Natural killer cell treated with Interleukin-12 subunit alpha and Interleukin-12 subunit beta and Interleukin-15 and Interleukin-18, amount 100 ng/mL, for 72 hours (primary cell): Measurements from ENCODE around the gene PRKCH. TPM values are rescaled to one million over a fixed set of nuclear protein-coding genes. Genes with fewer than 3 reads are reported as not detected.
"Not testable (repeated sequence)": the region's sequence is repeated elsewhere in the genome, so short reads cannot be mapped to it uniquely, and the experiment has no call there.

ENCODE experiments used
- ATAC-seq, 2 donors: fragments of 150-1000 bp; cut with Tn5 transposase in 1 of 2; sonication (Bioruptor Pico), chemical (Tn5 transposase) in 1 of 2; 2 replicates each; pipeline ENCODE4 v1.10.0; 2021
- DNase-seq: peaks from one replicate; pipeline ENCODE4 v3.0.0; 2022; ENCODE audit warnings: low spot score
- H3K27ac Mint-ChIP-seq, 2 donors: 1 replicate in 1 of 2; 2 replicates in 1 of 2; pipeline ENCODE4 v1.8.0; 2022; ENCODE audit warnings: mixed read lengths in 2 of 2, mild to moderate bottlenecking in 1 of 2, moderate library complexity in 1 of 2
- H3K27me3 Mint-ChIP-seq, 2 donors: 1 replicate in 1 of 2; 2 replicates in 1 of 2; pipeline ENCODE4 v1.8.0; 2022; ENCODE audit warnings: mixed read lengths in 2 of 2
- H3K36me3 Mint-ChIP-seq: one replicate; pipeline ENCODE4 v1.8.0; 2022; ENCODE audit warnings: mixed read lengths
- H3K4me1 Mint-ChIP-seq, 2 donors: 1 replicate in 1 of 2; 2 replicates in 1 of 2; pipeline ENCODE4 v1.8.0; 2022; ENCODE audit warnings: low read depth in 2 of 2, mixed read lengths in 2 of 2, mild to moderate bottlenecking in 1 of 2
- H3K4me3 Mint-ChIP-seq: one replicate; pipeline ENCODE4 v1.8.0; 2022; ENCODE audit warnings: mixed read lengths
- H3K9me3 Mint-ChIP-seq: 2 replicates; pipeline ENCODE4 v1.8.0; 2022; ENCODE audit warnings: mixed read lengths
- total RNA-seq, 2 donors: library from RNA; stranded (reverse); gene quantifications; one replicate each; pipeline ENCODE4 v1.2.3, GENCODE V29; 2022

Gene PRKCH
- total RNA-seq, 2 donors from 2014 or later = 182 to 216 TPM

DNA sequence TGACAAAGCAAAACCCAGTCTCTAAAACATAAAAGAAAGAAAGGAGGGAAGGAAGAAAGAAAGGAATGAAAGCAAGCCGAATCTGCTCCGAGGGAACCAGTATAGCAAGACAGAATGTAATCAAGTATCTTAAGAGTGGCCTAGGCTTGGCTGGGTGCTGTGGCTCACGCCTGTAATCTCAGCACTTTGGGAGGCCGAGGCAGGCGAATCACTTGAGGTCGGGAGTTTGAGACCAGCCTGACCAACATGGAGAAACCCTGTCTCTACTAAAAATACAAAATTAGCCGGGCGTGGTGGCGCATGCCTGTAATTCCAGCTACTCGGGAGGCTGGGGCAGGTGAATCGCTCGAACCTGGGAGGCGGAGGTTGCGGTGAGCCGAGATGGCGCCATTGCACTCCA is 1.2 kb upstream of the PRKCH start:
- H3K4me1 Mint-ChIP-seq = peaks cover 17 to 24% of the 10 kb centered on the region in 2 donors
- not testable (repeated sequence) for H3K27ac Mint-ChIP-seq, H3K9me3 Mint-ChIP-seq, H3K4me3 Mint-ChIP-seq, ATAC-seq, H3K27me3 Mint-ChIP-seq, DNase-seq
- peaks cover 21% of the 10 kb centered on the region for H3K36me3 Mint-ChIP-seq

DNA sequence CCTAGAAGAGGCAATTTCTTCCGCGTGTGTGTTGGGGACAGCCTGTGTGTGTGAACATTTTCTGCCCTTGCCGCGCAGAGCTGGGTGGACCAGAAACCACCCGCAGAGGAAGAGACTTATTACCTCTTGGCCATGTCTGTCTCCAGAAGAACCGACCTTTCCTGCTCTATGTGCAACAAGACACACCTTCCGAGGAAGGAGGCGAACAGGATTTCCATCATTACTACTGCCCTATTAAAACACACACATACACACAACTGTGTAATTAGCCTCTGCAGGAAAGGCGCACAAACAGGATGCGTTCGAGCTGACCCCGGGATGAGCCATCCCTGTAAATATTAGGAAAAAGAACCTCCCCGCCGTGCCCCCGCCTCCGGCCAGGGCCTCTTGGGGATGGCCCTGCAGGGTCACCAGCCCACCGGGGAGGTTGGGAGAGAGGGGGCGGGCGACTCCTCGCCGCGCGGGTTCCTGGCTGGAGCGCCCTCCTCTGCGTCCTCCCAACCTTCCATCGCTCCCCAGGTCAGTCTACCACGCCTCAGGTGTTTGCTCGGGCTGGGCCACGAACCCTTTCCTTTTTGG is 484 bp upstream of the PRKCH start:
- H3K27me3 Mint-ChIP-seq = no peaks in the 10 kb centered on the region
- H3K4me3 Mint-ChIP-seq = peak overlapping the region; percentile 100
- peaks cover 23 to 31% of the 10 kb centered on the region in 2 donors for H3K4me1 Mint-ChIP-seq
- H3K9me3 Mint-ChIP-seq = no peaks in the 10 kb centered on the region
- DNase-seq = no peak
- peak overlapping the region; percentile 84 to 97 for H3K27ac Mint-ChIP-seq
- H3K36me3 Mint-ChIP-seq = peaks cover 26% of the 10 kb centered on the region
- no peak for ATAC-seq

DNA sequence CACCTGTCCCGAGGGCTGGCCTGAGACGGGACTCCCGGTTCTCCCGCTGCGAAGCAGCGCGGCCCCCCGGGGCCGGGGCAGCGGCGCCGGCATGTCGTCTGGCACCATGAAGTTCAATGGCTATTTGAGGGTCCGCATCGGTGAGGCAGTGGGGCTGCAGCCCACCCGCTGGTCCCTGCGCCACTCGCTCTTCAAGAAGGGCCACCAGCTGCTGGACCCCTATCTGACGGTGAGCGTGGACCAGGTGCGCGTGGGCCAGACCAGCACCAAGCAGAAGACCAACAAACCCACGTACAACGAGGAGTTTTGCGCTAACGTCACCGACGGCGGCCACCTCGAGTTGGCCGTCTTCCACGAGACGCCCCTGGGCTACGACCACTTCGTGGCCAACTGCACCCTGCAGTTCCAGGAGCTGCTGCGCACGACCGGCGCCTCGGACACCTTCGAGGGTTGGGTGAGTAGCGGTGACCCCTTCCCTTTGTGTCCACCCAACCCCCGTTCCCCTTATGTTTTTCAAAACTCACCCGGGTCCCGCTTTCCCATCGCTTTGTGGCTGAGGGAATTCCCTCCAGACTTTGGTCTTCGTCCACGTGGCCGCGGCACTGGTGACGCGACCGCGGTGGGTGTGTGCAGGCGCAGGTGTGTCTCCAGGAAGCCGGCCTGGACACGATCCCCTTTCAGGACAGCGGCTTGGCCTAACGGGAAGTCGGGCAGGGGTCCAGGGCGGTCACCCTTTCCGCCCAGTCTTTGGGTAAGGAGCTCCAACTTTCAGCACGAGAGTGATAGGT is 826 bp downstream of the PRKCH start:
- Mint-ChIP-seq H3K9me3 (no peaks in the 10 kb centered on the region), H3K27ac (peak overlapping the region; percentile 97 to 98), H3K36me3 (peaks cover 31% of the 10 kb centered on the region), H3K4me3 (peak overlapping the region; percentile 100), H3K27me3 (no peaks in the 10 kb centered on the region), H3K4me1 (peaks cover 34 to 44% of the 10 kb centered on the region in 2 donors)
- ATAC-seq (peak in 1 of 2 donors; percentile 14), DNase-seq (no peak)

DNA sequence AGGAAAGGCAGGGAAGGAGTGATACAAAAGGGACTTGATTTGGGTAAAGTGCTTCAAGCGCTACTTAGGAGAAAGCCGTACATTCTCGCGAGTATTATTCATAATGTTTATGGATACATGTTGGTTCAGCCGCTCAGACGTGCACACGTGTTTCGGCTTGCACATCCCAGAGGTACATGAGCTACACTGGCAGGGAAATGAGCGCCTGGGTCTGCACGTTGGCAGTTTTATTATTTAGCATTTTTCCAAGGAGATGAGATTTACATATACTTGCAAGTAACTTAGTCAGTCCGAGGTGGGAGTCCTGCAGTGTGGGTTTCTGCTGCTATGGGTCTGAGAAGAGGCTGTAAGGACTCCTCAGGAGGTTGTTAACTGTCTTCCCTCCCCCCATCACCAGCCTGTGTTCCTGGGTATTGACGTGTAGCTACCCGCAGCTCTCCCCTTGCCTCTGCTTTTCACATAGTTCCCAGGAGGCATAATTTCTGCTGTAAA is 1.5 kb downstream of the PRKCH start:
- Mint-ChIP-seq H3K27ac (peak overlapping the region; percentile 97 to 98), H3K36me3 (peaks cover 31% of the 10 kb centered on the region), H3K9me3 (no peaks in the 10 kb centered on the region), H3K27me3 (no peaks in the 10 kb centered on the region), H3K4me1 (peaks cover 40 to 50% of the 10 kb centered on the region in 2 donors), H3K4me3 (peak overlapping the region; percentile 100)
- no peak for DNase-seq
- peak in 1 of 2 donors; percentile 25 for ATAC-seq

DNA sequence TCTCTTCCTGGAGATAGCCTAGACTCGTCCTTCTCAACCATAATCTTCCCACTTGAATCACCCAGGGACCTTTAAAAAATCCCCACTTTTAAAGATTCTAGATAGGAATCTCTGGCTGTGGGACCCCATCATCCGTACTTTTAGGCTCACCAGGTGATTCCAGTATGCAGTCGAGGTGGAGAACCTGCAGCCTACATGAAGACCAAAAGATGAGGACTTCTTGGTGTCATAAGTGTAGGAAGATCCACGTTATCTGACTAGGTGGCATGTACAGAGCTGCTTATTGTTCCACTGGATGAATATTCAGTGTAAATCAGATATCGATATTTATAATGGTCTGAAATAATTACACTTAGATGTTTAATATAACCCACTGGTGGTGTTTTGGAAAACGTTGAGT is 2.6 kb downstream of the PRKCH start:
- Mint-ChIP-seq H3K4me3 (peak overlapping the region; percentile 100), H3K36me3 (peaks cover 31% of the 10 kb centered on the region), H3K4me1 (peaks cover 47 to 59% of the 10 kb centered on the region in 2 donors)

DNA sequence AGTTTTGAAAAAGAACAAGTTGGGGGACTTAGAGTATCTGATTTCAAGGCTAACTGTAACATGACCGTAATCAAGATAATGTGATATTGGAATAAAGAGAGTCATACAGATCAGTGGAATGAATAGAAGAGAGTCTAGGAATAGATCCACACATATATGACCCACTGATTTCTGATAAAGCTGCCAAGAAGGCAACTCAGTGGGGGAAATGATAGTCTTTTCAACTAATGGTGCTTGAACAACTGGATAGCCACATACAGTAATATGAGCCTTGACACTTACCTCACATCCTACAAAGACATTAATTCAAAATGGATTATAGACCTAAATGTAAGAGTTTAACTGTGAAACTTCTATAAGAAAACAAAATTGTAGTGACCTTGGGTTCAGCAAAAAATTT is 3.8 kb downstream of the PRKCH start:
- peaks cover 38% of the 10 kb centered on the region for H3K36me3 Mint-ChIP-seq
- ATAC-seq (peak in 1 of 2 donors; percentile 17), DNase-seq (no peak)
- H3K4me3 Mint-ChIP-seq = peak overlapping the region; percentile 92
- no peaks in the 10 kb centered on the region for H3K9me3 Mint-ChIP-seq
- H3K4me1 Mint-ChIP-seq = peaks cover 57 to 71% of the 10 kb centered on the region in 2 donors
- no peaks in the 10 kb centered on the region for H3K27me3 Mint-ChIP-seq
- H3K27ac Mint-ChIP-seq = peak overlapping the region; percentile 97 to 98

More for the DNA sequence above, 2.6 kb downstream of the PRKCH start:
- no peak for ATAC-seq
- H3K27ac Mint-ChIP-seq = peak overlapping the region; percentile 97 to 98
- no peaks in the 10 kb centered on the region for H3K27me3 Mint-ChIP-seq
- DNase-seq = no peak
- H3K9me3 Mint-ChIP-seq = no peaks in the 10 kb centered on the region

DNA sequence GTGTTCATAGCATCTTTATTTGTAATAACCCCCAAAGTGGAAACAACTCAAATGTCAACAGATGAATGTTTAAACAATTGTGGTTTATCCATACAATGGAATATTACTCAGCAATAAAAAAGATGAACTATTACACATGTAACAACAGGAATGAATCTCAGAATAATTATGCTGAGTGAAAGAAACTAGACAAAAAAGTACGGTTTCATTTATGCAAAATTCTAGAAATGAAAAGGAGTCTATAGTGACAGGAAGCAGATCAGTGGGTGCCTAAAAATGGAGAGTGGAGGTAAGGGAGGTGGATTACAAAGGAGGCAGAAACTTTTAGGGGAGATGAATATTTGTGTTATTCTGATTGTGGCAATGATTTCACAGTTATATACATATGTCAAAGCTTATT is 4.8 kb downstream of the PRKCH start:
- Mint-ChIP-seq H3K4me3 (peak overlapping the region; percentile 92), H3K27me3 (no peaks in the 10 kb centered on the region), H3K27ac (peak overlapping the region; percentile 97 to 98), H3K36me3 (peaks cover 38% of the 10 kb centered on the region), H3K9me3 (no peaks in the 10 kb centered on the region), H3K4me1 (peaks cover 62 to 78% of the 10 kb centered on the region in 2 donors)
- ATAC-seq = no peak
- no peak for DNase-seq

DNA sequence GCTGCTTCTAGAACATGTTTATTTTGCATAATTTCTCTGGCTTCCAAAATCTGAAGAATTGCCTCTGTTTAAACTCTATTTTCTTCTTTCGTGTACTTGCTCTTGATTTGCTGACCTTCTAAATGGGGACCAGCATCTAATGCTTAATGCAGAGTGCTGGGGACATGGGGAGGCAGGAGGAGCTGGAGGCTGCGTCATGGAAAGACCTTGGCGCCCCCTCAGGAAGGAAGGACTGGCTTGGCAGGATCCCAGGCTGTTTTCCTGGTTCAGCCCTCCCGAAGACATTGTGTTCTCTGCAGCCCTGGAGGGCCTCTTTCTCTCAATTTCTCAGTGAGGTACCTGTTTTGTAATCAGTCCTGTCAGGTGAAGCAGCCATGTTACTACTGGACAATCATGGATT is 5.5 kb downstream of the PRKCH start:
- peaks cover 65 to 83% of the 10 kb centered on the region in 2 donors for H3K4me1 Mint-ChIP-seq
- peaks cover 38% of the 10 kb centered on the region for H3K36me3 Mint-ChIP-seq
- no peaks in the 10 kb centered on the region for H3K9me3 Mint-ChIP-seq
- peak overlapping the region; percentile 97 to 98 for H3K27ac Mint-ChIP-seq
- ATAC-seq (no peak), DNase-seq (no peak)
- H3K27me3 Mint-ChIP-seq = no peaks in the 10 kb centered on the region
- peak overlapping the region; percentile 92 for H3K4me3 Mint-ChIP-seq

DNA sequence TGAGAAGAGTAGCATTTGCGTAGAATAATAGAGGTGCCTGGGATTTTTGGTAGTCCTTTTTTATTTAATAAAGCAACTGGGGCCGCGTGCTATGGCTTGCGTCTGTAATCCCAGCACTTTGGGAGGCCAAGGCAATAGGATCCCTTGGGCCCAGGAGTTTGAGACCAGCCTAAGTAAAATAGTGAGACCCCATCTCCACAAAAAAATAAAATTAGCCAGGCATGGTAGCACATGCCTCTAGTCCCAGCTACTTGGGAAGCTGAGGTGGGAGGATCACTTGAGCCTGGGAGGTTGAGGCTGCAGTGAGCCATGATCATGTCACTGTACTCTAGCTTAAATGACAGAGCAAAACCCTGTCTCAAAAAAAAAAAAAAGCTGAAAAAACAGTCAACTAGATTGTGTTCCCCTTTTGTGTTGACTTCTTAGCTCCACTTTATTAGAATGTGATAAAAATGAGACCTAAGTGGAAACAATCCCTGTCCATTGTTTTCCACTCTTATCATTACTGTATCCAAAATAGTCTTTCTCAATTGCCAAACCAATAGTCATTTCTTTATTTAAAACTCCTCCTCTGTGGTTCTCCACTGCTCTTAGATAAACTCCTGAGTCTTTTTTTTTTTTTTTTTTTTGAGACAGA is 7.4 kb downstream of the PRKCH start:
- H3K27me3 Mint-ChIP-seq = no peaks in the 10 kb centered on the region
- peaks cover 24% of the 10 kb centered on the region for H3K36me3 Mint-ChIP-seq
- ATAC-seq (no peak), DNase-seq (no peak)
- H3K4me3 Mint-ChIP-seq = peak overlapping the region; percentile 92
- H3K9me3 Mint-ChIP-seq = no peaks in the 10 kb centered on the region
- peak overlapping the region; percentile 97 to 98 for H3K27ac Mint-ChIP-seq
- peaks cover 74 to 88% of the 10 kb centered on the region in 2 donors for H3K4me1 Mint-ChIP-seq

DNA sequence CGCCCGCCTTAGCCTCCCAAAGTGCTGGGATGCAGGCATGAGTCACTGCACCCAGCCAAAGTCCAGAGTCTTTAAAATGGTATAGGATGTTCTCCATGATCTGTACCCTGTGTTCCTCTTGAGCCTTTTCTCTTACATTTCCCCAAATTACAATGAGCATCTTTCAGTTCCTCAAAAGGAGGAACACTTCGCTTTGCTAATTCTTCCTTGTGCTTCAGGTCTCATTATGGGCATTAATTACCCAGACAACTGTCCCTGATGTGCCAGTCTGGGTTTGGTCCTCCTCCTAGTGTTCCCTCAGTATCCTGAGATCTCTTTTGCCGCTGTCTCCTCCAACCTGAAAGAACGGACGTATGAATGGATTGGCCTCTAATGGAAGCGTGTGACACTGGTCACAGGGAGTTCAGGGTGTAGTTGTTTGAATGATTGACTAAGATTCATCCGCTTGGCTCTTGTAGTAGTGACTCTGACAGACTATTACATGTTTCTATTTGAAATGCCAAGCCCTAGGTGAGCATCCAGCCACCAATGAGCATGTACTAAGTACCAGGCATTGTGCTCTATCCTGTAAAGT is 8.2 kb downstream of the PRKCH start:
- DNase-seq (no peak), ATAC-seq (peak in 1 of 2 donors; percentile 8)
- Mint-ChIP-seq H3K9me3 (no peaks in the 10 kb centered on the region), H3K27me3 (no peaks in the 10 kb centered on the region), H3K4me3 (peak overlapping the region; percentile 92), H3K4me1 (peaks cover 76 to 89% of the 10 kb centered on the region in 2 donors), H3K27ac (peak overlapping the region; percentile 97 to 98), H3K36me3 (peaks cover 22% of the 10 kb centered on the region)

DNA sequence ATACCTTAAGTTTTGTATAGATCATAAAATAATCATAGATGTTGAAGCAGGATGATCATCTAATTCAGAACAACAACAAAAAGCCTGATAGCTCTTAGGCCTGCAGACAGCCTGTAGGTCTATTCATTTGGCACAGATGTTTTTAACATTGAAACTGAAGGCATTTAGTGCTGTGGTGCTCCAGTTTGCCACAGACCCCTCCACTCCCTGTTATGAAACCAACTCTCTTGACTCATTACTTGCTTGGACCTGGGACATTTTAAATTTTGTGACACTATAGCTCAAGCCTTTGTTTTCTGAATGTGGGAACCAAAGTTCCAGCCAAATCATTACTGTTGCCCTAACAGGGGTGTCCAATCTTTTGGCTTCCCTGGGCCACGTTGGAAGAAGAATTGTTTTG is 9.1 kb downstream of the PRKCH start:
- DNase-seq (peak; percentile 72), ATAC-seq (peak; percentile 79 to 85)
- Mint-ChIP-seq H3K27me3 (no peaks in the 10 kb centered on the region), H3K9me3 (no peaks in the 10 kb centered on the region), H3K4me1 (peaks cover 75 to 89% of the 10 kb centered on the region in 2 donors), H3K36me3 (peaks cover 19% of the 10 kb centered on the region), H3K27ac (peak overlapping the region; percentile 97 to 98), H3K4me3 (peak overlapping the region; percentile 92)

DNA sequence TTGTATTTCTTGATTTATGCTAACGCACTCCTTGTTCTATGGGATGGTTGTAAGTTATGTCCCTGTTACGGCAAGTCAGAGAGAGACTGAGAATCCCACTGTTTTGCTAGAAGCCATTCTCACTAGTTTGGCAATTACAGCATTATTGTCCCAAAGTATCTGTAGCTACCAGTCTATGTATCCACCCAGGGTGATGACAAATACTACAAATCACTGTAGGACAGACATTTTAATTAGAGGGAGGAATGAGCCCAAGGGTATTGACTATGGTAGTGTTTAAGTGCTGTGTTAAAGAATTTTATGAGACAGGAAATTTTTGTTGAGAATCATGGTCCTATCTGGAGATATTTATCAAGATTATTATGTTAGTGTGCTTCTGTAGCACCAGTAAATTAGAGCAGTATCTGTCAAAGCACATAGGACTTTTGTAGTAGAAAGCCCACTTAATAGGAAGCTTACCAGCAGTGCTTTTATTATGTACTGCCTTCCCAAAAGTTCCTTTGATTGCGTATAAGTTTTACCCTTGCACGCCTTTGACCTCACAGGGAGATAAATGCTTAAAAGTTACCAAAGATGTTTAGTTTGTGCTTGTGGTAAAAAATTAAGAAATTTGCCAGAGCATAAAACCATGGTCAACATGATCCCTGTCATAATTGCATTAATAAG is 10.7 kb downstream of the PRKCH start:
- Mint-ChIP-seq H3K27me3 (no peaks in the 10 kb centered on the region), H3K27ac (peak overlapping the region; percentile 90 to 98), H3K9me3 (no peaks in the 10 kb centered on the region), H3K36me3 (peaks cover 12% of the 10 kb centered on the region), H3K4me3 (peak overlapping the region; percentile 94), H3K4me1 (peaks cover 73 to 86% of the 10 kb centered on the region in 2 donors)
- ATAC-seq (no peak), DNase-seq (no peak)

DNA sequence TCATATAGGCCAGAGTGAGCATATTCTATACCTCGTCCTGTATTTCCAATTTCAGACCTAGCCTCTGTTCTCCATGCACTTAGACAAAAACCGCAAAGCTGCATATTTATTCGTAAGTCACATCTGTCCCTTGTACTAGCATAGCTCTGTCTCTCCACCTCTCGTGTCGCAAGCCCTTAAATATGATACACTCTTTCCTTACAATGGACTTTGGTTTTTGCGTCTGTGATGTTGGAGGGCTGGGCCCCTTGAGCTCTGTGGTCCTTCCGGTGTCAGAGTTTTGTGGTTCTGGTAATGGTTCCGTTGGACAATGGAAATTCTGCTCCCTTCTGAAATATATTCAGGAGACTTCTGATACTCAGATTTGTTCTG is 11.3 kb downstream of the PRKCH start:
- Mint-ChIP-seq H3K27ac (peak overlapping the region; percentile 90 to 98), H3K4me3 (peak overlapping the region; percentile 94), H3K27me3 (no peaks in the 10 kb centered on the region), H3K4me1 (peaks cover 71 to 84% of the 10 kb centered on the region in 2 donors), H3K9me3 (no peaks in the 10 kb centered on the region), H3K36me3 (peaks cover 12% of the 10 kb centered on the region)
- DNase-seq = no peak
- peak; percentile 29 to 40 for ATAC-seq
